ENCODE results near the gene TRIM3.

The TRIM3 gene

GRCh38 chr11:6480299-6480914, 6.7 kb upstream of the TRIM3 start:
- no peak for DNase-seq

DNA sequence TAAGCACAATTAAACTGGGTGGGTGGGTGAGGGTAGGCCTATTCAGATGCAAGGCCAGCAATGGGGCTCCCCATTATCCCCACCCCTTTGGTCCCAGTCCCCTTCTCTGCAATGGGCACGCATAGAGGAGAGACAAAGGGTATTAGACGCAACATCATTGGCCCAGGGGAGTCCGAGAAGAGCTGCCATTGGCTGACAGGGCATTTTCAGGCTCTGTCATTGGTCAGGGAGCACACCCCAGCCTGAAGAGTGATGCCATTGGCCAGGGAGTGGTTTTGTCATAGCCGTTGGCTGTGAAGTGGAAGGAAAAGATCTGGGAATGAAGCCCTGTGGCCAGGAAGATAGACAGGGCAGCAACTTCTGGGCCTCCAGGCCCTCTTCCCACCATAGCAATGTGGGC, 2.8 kb upstream of the TRIM3 start:
- DNase-seq: no peak

GRCh38 chr11:6475936-6476335, 2.2 kb upstream of the TRIM3 start:
- no peak for DNase-seq

DNA sequence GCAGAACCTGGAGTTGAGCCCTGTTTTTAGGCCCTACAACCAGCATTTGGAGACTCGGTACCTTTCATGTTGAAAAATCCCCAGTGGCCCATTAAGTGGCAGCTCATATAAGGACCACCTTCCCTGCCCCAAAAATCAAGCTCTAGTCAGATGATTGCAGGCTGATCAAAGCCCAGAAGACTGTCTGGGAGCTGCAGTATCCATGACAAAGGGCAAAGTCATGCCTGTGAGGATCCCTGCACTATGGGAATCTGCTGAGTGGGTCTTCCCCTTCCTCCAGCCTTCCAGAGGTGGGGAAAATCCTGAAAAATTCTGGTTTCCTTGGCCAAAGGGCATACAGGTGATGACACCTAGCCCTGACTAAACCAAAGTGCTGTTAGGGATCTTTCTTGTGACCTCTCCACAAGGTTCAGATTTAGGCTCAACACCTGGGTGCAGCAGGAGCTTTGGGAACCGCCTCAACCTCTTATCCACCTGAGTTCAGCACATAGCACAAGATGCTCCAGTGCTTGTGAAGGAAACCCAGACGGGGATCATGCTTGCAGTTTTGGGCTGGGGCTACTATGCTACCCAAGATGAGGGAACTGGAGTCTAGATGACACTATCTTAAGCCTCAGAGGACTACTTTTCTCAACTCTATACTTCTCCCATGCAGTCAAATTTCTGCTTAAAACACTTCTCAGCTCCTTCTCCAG, 1.2 kb upstream of the TRIM3 start:
- DNase-seq: no peak

DNA sequence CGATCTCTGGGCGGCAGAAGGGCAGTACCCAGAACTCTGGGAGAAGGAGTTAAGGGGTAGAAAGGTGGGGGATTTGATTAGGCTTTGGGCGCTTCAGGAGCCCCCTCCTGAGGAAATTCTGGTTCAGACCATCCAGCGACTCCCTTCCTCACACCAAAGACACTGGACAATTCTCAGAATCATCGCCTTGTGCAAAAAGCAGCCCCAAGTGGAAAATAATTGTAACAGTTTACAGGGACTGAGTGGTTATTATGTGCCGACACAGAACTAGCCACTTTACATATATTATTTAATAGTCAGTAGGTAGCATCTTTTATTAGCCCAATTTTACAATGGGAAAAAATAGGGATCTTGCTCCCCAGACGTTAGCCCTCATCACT, 662 bp upstream of the TRIM3 start:
- DNase-seq: no peak

DNA sequence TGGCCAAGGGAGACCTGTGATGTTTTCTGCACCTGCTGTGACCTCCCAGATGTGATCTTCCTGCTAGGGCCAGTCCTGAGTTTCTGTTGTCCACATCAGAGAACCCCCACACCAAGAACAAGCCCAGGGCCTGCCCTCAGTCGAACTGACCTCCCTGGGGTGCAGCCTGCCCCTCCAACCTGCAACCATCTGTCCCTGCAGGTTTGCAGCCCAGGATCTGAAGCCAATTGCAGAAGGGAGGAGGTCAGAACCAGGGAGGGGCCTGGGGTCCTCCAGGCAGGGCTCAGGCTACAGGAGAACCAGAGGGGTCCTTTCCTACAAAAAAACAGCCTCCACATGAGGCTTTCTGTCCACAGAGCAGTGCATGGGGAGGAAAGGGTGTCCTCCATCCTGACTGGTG, 807 bp downstream of the TRIM3 start:
- no peak for DNase-seq

GRCh38 chr11:6469599-6469998, 4.1 kb downstream of the TRIM3 start:
- no peak for DNase-seq

DNA sequence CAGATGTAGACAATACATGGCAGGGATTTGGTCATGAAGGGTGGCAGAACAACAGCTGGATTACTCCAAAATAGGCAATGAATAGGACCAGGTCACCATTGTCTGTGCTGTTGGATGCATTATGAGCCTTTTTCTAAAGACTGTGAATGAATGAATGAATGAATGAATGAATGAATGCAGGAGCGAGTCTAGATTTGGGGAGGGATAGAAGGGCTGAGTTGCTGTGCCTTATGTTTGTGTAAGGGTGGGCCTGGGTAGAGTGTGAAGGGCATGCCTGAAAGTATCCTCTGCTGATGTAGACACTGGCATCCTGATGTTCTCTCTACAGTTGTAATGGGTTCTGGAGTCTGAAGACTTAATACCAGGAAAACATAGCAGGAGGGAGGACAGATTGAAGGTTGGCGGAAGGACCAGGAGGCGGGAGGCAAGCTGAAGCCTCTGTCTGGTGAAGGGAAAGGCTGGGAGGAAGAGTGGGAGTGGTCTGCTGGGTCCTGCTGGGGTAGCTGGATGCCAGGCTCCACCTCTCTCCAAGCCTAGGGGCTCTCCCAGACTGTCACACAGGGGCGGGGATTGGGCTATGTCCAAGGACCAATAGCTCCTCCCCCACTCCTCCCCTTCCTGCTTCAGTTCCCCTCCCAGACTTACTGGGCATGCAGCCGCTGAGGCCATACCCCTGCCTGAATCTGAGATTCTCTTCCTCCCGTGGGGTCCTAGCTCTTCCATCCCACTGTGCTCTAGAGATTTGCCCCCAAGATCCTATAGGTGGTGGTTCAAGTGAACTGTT, 4.8 kb downstream of the TRIM3 start:
- peak in 55 of 56 donors; percentile 10 to 95 (median 76) for DNase-seq

DNA sequence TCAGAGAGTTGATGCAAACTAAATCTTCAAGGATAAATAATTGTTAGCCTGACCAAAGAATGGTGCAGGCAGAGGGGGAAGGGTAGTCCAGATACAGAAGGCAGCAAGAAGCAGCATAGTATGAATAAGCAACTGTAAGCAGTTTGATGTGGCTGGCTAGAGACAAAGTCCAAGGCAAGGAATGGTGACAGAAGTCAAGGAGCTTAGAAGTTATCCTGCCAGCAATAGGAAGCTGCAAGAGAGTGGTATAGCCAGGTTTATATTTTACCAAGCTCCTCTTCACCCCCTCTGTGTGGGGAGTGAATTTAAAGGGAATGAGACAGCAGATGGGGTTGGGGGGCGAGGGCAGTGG, 14.7 kb downstream of the TRIM3 start:
- no peak for DNase-seq

DNA sequence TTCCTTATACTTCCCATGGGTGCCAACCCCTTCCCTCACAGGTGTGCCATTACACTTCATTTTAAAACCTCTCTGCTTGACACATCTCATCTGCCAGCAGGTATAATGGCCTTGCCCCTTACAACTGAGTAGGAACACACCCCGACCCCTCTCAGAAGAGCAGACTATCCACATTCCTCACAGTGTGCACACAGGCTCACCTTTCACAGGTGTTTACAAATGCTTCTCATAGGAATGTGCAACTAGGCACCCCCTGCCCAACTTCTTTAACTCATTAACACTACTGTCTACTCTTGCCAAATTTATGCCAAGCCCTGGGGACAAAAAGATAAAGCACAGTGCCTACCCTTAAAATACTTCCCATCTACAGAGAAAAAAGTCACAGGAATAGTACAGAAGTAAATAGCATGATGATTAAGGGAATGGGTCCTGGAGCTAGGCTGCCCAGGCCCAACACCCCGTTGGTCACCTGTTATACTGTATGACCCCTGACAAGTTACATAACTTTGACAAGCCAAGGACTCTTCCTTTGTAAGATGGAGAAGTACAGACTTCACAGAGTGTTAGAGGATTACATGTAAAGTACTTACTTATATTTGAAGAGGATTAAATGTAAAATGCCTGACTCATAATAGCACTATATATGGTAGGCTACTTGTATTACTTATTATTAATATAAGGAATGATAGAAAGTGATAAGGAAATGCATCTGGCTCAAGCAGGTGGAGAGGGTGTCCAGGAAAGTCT, 15.2 kb downstream of the TRIM3 start:
- no peak for DNase-seq

- DNase-seq: no peak
Observed at GRCh38 chr11:6457581-6458320, 16.0 kb downstream of the TRIM3 start.

DNA sequence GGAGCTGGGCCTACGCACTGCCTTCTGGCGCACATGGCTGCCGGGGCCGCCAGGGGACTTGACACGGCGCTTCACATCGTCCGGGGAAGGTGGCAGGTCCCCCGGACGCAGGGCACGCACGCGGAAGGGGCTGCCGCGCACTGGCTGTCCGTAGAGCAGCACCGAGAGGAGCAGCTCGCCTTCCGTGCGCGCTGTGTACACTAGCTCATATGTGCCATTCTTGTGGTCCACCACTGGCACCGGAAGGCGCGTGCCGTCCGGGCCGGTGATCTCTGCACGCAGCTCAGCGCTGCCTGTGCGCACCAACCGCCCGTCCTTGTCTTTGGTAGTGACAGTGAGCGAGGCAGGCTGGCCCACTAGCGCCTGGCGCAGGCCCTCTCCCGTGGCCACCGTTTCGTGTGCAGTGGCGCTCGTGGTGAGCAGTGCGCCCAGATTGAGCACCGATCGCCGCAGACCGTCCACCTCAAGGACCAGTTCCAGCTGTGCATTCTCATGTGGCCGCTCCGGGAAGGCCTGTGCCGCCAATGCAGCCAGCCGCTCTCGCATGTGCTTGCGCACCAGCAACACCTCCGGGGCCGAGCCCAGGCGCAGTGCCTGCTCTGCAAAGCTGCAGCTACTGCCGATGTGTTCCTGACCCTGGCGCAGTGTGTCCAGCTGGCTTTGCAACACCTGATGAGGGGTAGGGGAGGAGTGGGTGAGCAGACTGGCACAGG, 17.2 kb downstream of the TRIM3 start:
- no peak for DNase-seq

DNA sequence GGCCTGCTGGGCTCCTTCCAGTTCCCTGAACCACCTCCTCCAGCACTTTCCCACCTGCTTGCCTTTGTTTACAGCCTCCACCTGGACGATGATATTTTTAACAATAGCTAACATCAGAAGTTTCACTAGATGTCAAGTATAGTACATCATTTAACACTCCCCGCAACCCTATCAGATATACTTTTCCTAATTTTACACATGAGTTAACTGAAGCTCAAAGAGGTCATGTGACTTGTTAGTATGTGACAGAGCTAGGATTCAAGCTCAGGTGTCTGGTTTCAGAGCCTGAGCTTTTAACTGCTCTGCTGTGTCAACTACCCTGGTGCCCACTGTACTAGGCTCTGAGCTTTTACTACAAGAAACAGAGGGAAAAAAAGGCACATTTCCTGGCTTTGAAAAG, 18.7 kb downstream of the TRIM3 start:
- DNase-seq: no peak

DNA sequence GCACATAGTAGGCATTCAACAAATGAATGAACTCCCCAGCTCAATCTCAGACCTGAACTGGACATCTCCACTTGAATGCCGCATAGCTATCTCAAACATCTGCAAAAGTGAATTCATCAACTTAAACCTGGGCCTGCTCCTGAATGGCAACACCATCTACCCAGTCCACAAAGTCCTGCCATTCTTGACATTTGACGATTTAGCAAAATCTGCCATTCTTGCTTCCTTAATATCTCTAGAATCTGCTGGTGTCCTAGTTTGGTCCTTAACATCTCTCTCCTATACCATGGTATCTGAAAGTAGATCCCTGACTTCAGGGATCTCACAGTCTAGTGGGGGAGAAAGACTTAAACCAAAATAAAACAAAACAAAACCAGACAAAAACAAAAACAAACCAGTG, 20.6 kb downstream of the TRIM3 start:
- DNase-seq: no peak

- no peak for DNase-seq
Observed at GRCh38 chr11:6452219-6452618, 21.5 kb downstream of the TRIM3 start.

DNA sequence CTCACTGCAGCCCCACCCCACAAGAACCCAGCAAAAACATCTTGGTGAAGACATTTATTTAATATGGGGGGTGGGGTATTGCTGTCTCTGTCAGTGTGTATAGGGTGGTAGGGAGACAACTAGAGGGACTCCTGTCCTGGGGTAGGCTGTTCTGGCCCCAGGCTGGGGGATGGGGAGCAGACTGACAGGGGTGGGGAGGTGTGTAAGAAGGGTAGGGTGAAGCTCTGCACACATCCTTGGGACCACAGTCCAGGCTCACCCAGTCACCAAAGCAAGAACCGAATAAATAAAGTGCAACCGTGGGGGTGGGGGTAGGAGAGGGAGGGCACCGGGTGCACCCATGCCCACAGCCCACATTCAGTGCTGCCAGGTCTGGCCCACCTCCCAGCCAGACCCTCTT, 25.2 kb downstream of the TRIM3 start:
- no peak for DNase-seq

DNA sequence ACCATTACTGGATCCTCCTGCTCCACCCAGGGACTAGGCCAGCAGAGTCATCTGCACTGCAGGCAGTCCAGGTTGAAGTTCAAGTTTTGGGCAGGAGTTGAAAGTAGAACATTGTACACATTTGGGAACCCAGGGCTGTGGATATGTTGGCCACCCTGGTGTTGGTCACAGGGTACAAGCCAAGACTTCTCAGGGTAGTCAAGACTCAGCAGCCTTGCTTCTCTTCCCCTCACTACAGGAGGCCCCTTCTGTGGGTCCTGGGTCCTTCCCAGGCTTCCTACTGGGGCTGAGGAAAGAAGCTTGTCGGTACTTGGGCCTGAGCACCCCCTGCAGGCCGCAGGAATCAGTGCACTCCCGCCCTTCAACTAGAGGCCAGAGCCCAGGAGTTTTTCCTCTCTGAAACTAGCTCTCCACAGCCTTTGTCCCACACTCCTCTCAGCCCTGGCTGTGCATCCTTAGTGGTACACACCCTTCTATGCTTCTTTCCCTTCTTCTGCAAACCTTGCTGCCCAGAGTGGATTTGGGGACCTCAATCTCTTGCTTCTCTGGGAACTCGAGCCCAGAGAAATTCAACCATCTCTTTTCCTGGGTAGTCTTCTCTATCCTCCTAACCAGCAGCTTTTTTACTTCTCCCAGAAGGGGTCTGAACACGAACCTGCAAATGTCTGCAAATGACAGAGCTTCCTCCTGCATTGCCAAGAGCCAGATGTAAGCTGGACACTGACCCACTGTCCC, 30.3 kb downstream of the TRIM3 start:
- DNase-seq: peak in 48 of 56 donors; percentile 4 to 77 (median 48)

DNA sequence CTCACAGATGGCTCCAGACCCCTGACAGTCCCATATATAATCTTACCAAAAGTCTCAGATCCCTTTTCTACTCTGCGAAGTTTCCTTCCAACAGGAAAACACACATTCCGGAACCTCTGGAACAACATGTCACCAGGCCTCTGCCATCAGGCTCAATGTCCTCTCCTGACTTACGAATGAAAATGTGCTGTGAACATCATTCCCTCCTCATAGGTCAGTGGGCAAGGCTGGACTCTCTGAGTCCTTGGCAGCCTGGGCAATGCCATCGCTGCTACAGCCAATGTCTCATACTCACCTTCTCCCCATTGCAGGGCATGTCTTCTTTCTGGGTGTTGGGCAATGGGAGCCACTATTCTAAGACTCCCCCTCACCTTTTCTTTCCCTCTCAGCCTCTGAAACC, 31.3 kb downstream of the TRIM3 start:
- no peak for DNase-seq

- no peak for DNase-seq
Observed at GRCh38 chr11:6440906-6441358, 32.8 kb downstream of the TRIM3 start, which contains the start of gene HPX. Gene HPX, minus strand, starts transcription at chr11:6440987. Its CDS starts 24 bp downstream, at chr11:6440963.

All from nucleus accumbens (tissue), 56 donors.